Hypothalamus (tissue), 51 donors: ENCODE measurements around the gene RAB3A.
"Not testable (repeated sequence)": the region's sequence is repeated elsewhere in the genome, so short reads cannot be mapped to it uniquely, and the experiment has no call there.

ENCODE experiments used
- DNase-seq, 51 donors: peaks; one replicate each; lab custom pipeline; 2025; lab: John Stamatoyannopoulos, UW

Gene RAB3A

DNA sequence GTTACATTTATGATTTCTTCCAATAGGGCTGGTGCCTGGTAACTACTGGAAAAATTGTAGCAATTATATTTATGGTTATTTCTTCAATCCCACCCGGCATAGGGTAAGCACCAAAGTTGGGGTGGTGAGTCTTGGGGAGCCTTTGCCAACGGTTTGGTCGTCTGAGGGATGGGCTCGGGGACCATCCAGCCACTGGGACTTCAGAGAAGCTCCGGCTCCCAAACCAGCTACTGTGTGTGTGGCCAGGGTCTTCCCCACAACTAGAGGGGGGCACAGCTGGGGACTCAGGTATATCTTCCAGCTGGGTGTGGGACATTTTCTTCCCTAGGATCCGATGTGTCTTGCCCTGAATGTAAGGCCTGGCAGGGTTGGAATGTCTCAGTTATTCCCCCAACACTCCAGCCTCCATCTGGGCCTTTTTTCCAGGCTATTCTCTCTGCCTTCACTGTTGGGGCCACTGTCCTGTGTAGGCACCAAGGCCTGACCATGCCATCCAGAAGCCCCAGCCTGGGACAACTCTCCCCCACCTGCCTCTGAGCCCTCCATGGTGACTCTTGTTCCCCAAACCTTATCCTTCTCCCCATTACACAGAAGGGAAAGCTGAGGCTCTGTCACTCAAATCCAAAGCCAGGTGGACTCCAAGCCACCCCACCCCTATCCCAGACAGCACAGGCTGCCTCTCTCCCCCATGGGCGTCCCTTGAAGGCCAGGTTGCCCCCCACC, 31.4 kb downstream of the RAB3A start:
- no peak for DNase-seq

DNA sequence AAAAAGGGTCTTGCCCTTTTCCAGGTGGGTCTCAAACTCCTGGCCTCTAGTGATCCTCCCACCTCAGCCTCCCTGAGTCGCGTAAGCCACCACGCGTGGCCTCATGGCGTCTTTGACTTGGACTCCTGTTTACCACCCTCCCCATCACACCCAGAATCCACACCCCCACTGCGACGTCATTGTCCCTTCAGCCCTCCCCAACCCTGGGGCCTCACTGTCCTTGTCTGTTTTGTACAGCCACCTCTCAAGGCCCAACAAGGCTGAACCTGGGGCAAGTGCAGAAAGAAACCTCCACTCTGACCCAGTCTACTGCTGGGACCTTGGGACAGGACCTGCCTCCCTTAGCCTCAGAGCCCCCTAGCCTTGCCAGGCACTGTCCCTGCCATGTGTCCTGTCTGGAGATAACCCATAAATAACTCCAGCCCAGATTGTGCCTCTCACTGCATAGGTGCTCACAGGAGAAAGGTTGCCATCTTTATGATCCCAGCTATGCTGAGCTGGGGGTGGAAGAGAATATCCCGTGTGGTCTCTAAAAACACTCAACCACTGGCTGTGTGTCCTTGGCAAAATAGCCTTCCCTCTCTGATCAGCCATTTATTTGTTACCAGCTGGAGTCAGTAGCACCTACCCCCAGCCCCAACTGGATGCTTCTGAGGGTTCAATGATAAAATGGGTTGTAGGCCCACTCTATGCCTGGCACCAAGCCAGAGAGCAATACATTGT, 32.1 kb downstream of the RAB3A start:
- no peak for DNase-seq

DNA sequence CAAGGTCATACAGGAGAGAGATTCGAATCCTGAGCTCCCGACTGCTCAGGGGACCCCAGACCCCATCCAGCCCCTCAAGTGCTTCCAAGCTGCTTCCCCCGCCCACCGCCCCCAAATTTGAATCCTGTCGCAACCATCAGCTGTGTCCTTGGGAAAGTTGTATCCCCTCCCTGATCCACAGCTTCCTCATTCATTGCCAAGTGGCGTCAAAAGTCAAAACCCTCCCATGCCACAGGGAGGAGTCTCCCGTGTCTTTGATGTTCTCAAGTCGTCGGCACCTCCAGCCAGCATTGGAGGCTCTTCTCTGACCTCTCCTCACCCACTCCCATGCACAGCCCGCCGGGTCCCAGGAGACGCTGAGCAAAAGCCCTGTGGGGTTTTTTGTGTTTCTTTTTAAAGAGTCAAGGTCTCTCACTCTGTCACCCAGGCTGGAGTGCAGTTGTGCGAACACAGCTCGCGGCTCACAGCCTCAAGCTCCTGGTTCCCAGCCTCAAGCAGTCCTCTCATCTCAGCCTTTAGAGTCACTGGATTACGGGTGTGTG, 33.1 kb downstream of the RAB3A start:
- DNase-seq, result peak in 4 of 51 donors; percentile 10 to 20 (median 18)

DNA sequence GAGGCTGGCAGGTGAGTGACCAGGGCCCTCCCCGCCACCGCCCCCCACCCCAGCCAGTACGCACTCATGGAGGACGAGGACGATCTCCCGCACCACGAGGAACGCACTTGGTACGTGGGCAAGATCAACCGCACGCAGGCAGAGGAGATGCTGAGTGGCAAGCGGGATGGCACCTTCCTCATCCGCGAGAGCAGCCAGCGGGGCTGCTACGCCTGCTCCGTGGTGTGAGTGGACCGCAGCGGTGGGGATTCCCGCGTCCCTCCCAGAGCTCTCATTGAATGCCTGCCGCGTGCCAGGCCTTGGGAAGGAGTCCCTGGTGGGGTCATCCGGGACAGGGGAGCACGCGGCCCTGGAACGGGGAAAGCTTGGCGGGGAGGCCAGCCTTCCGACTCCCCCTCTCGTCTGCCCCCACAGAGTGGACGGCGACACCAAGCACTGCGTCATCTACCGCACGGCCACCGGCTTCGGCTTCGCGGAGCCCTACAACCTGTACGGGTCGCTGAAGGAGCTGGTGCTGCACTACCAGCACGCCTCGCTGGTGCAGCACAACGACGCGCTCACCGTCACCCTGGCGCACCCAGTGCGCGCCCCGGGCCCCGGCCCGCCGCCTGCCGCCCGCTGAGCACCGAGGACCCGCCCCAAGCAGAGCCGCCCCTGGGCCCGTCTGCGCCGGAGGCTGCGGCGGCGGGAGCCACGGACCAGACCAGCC, 35.0 kb downstream of the RAB3A start:
- DNase-seq, result no peak

DNA sequence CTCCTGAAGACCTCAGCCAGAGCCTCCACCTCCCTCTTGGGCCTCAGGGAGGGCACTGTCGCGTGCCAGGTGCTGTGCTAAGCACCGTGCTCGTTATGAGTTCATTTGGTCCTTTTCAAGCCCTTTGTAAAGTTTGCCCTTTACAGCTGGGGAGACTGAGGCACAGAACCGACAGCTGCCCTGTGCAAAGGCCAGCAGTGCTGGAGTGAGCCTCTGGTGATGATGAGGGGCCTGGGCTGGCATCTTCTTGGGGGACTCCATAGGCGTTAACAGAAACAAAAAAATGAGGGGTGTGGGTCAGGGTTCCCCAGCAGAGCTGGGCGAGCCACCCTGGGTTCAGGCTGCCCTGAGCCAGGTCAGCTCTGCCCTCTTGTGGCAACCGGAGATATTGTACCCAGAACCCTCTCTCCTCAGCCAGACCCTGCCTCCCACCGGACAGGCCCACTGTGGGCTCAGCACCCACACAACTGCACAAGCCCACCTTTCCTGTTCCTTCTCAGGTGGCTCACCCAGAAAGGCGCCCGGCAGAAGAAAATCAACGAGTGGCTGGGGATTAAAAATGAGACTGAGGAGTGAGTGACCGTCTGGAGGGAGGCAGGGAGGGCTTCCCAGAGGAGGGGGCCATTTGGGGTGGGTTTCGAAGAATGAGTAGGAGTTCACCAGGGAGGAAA, 35.7 kb downstream of the RAB3A start:
- peak in 21 of 51 donors; percentile 2 to 57 (median 19) for DNase-seq

DNA sequence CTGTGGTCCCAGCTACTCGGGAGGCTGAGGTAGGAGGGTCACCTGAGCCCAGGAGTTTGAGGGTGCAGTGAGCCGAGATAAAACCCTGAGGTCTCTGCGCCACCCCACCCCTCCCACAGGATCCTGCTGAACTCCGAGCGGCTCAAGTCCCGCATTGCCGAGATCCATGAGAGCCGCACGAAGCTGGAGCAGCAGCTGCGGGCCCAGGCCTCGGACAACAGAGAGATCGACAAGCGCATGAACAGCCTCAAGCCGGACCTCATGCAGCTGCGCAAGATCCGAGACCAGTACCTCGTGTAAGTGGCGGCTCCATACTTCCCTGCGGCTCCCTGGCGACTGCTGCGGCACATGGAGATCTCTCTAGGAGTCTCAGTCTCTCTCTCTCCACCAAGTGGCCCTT, 36.8 kb downstream of the RAB3A start:
- DNase-seq, result no peak

DNA sequence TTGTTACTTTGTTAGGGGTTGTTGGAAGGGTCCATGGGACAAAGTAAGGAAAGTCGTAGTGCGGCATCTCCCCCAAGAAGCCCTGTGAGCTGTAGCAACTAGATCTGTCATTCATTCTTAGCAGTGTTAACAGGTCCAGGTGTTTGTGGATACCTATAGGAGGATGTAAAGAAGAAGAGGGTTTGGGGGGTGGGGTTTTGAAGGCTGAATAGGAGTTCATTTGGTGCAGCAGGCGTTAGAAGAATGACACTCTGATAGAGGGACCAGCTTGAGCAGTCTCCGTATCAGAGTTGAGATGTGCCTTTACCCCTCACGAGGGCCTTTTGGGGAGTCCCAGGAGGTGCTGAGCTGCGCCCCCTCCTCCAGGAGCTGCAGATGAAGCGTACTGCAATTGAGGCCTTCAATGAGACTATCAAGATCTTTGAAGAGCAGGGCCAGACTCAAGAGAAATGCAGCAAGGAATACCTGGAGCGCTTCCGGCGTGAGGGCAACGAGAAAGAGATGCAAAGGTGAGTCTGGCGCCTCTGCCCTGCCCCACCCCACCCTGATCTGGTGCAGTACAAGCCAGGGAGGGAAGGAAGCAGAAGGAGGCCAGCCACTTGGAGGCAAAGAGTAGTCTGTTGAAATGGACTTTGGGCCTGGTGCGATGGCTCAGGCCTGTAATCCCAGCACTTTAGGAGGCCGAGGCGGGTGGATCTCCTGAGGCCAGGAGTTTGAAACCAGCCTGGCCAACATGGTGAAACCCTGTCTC, 37.9 kb downstream of the RAB3A start:
- DNase-seq, result no peak

DNA sequence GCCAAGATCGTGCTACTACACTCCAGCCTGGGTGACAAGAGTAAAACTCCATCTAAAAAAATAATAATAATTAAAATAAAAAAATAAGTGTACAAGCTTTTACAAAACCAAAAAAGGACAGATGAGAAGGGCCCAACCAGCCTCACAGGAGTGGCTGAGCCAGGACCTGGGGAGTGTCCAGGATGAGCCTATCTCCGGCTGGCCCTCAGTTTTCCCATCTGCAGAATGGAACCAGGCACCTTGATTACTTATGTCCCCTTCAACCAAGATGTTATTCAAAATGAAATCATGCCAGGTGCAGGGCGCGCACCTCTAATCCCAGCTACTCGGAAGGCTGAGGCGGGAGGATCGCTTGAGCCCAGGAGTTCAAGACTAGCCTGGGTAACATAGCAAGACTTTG, 39.8 kb downstream of the RAB3A start:
- DNase-seq, result no peak

DNA sequence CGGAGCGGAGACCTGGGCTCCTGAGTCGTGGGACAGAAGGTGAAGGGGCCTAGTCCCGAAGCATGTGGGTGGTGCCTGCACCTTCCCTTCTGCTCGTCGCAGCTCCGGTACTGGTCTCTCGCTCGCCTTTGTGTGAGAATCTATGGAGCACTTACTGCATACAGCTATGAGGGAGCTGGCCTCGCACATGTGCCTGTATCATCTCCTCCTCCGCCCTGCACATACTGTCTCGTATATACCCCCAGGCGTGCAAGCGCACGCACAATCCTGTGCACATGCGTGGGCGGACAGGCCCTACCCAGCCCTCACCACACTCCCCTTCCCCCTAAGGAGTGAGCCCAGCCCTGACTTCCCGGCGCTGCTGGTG, 42.2 kb downstream of the RAB3A start:
- peak in 1 of 51 donors; percentile 47 for DNase-seq

DNA sequence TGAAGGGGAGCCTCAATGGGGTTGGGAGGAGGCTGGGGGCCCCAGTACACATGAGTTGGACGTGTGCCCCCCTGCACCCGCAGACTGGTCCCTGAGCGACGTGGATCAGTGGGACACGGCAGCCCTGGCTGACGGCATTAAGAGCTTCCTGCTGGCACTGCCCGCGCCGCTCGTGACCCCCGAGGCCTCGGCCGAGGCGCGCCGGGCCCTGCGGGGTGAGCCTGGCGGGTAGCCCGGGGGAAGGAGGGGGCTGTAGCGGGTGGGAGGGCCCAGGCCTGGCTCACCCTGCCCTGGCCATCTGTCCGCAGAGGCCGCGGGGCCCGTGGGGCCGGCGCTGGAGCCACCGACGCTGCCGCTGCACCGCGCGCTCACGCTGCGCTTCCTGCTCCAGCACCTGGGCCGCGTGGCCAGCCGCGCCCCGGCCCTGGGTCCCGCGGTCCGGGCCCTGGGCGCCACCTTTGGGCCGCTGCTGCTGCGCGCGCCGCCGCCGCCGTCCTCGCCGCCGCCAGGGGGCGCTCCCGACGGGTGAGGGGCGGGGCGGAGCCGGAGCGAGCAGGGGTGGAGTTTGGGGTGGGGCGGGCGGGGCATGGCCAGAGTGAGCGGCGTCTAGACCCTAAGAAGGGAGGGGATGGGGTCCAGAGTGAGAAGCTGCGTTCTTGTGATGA, 42.7 kb downstream of the RAB3A start:
- DNase-seq, result peak in 44 of 51 donors; percentile 17 to 84 (median 56)

DNA sequence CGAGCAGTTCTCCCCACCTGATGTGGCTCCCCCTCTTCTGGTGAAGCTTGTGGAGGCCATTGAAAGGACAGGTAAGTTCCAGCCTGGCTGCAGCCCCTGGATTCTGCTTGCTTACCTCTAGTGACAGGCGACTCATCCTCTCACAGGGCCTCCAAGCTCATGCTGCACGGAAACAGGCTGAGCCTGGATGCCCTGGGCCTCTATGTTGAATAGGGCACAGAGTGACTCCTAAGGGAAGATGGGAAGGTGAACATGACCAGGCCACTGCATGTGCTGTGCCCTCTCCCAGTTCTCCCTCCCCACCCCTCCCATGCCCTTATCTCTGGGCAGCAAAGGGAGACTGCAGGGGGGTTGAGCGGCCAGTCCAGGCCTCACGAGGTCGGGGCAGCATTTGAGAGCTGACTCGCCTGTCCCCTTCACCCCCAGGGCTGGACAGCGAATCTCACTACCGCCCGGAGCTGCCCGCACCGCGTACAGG, 43.3 kb downstream of the RAB3A start:
- DNase-seq, result no peak

DNA sequence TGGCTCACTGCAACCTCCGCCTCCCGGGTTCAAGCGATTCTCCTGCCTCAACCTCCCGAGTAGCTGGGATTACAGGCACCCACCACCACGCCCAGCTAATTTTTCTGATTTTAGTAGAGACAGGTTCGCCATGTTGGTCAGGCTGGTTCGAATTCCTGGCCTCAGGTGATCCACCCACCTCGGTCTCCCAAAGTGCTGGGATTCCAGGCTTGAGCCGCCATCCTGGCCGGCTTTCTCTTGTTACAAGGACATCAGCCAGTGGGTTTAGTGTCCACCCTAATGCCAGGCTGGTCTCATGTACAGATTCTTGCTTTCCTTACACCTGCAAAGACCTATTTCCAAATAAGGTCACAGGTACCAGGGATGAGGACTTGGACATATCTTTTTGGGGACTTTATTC, 44.0 kb downstream of the RAB3A start:
- no peak for DNase-seq

DNA sequence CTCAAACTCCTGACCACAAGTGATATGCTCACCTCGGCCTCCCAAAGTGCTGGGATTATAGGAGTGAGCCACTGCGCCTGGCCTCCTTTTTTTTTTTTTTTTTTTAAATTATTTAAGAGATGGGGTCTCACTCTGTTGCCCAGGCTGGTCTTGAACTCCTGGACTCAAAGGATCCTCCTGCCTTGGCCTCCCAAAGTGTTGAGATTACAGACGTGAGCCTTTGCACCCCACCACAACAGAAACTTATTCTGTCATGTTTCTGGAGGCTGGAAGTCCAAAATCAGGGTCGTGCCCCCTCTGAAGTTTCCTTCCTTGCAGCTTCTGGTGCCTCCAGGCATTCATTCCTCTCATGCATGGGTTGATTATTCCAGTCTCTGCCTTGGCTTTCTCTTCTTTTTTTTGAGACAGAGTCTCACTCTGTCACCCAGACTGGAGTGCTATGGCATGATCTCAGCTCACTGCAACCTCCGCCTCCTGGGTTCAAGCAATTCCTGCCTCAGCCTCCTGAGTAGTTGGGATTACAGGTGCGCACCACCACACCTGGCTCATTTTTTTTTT, 44.7 kb downstream of the RAB3A start:
- not testable (repeated sequence) for DNase-seq

DNA sequence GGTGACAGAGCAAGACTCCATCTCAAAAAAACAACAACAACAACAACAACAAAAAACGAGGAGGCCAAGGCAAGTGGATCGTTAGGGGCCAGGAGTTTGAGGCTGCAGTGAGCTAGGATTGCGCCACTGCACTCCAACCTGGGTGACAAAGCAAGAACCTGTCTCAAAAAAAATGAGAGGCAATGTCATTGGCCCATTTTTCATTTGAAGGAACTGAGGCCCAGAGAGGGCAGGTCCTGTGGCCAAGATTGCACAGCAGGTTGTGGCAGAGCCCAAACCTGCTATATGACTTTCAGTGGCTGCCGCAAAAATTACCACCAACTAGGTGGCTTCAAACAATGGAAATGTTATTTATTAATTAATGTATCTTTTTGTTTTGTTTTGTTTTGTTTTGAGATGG, 45.4 kb downstream of the RAB3A start:
- no peak for DNase-seq

DNA sequence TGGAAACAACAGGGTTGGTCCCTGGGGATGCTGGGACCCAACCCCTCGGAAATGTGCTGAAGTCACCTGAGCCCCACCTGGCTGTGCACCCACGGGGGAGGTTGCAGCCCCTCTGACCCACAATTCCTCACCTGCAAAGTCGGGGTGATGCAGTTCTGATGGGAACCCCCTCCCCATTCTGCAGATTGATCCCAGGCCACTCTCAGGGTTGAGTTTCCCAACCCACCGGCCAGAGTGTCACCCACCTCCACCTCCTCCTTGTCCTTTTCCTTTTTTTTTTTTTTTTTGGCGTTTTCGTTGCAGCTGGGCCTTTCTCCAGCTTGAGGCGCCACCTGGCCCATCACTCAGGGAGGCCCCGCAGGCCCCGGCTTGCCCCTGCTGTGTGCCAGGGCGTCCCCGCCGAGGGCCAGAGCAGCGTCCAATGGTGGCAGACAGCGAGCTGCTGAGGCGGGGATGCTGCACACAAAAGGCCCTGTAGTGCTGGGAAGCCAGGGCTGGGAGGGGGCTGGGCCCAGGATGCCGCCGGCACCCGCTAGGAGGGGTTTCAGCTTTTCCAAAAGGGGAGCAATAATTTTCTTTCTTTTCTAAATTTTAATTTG, 46.3 kb downstream of the RAB3A start:
- DNase-seq, result peak in 46 of 51 donors; percentile 23 to 91 (median 71)

DNA sequence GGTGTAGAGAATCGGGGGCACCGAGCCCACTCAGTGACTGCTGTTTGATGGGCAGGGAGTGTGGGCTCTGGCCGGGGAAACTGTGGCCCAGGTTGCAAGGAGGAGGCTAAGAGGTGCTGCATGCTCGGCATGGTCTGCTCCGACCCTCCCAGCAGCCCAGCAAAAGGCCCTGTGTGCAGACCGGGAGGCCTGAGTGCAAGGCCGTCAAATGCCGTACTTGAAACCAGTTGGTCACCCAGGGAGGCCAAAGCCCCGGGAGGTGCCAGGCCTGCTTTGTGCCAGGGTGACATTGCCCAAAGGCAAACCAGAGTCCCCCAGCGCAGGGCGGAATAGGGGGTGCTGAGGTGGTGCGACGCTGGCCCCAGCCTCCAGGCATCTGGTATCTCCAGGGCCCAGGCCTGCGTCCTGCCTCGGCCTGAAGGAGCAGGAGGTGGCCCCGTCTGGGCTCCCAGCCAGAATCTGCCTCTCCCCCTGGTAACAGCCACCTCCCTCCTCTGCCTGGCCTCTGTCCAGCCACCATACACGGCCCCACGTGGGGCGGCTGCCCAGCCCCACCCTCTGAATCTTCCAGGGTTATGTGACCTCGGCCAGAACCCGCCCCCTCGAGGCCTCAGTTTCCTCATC, 46.9 kb downstream of the RAB3A start:
- DNase-seq, result peak in 47 of 51 donors; percentile 15 to 89 (median 64)

DNA sequence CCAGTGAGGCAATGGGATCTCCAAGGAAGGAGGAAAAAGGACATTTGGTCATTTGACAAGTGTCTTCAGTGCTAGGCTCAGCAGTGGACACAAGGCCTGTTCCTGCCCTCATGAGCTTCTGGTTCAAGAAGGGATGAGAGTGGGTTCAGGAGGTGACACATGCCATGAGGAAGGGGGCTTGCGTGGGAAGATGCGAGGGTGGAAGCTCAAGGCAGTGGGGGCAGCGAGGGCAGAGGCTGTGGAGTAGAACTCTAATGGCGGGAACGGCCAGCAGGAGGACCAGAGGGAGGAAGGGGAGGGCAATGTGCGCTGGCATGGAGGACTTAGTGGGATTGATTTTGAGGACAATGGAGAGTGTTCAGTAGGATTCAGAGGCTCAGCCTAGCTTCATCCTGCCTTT, 47.6 kb downstream of the RAB3A start:
- DNase-seq, result no peak
